GM23338 (cell line): Measurements from ENCODE around the gene MYLK3. TPM values are rescaled to one million over a fixed set of nuclear protein-coding genes. Genes with fewer than 3 reads are reported as not detected.

Experiments used
- ATAC-seq: fragments of 200-7000 bp; cut with Tn5 transposase; 3 replicates; pipeline ENCODE4 v1.9.1; 2020
- DNase-seq: peaks from one replicate; pipeline ENCODE4 v3.0.0-alpha.2; 2015; ENCODE audit warnings: low spot score
- H2AFZ ChIP-seq: fragments of 200-600 bp; sonication (generic); 2 replicates; pipeline ENCODE4 v1.8.0; 2016; ENCODE audit warnings: antibody characterized with exemption, mild to moderate bottlenecking, moderate library complexity
- H3F3A ChIP-seq: fragments of 200-600 bp; sonication (generic); replicated peaks from 2 replicates; pipeline ENCODE4 v1.8.0; 2017; ENCODE audit warnings: antibody characterized with exemption, mixed run types, low read depth
- H3K27ac ChIP-seq: fragments of 200-600 bp; sonication (generic); 2 replicates; pipeline ENCODE4 v1.6.1; 2016; ENCODE audit warnings: low read depth
- H3K27me3 ChIP-seq: fragments of 200-600 bp; sonication (generic); 2 replicates; pipeline ENCODE4 v1.8.0; 2016; ENCODE audit warnings: mild to moderate bottlenecking, mixed run types, moderate library complexity; ENCODE audit not compliant: insufficient read depth
- H3K36me3 ChIP-seq: fragments of 200-600 bp; sonication (generic); 2 replicates; pipeline ENCODE4 v1.8.0; 2016; ENCODE audit warnings: mild to moderate bottlenecking; ENCODE audit not compliant: insufficient read depth
- H3K4me1 ChIP-seq: fragments of 200-600 bp; sonication (generic); 2 replicates; pipeline ENCODE4 v1.8.0; 2016; ENCODE audit warnings: mild to moderate bottlenecking, moderate library complexity; ENCODE audit not compliant: insufficient read depth
- H3K4me2 ChIP-seq: fragments of 200-600 bp; sonication (generic); 2 replicates; pipeline ENCODE4 v1.7.1; 2017; ENCODE audit warnings: mixed run types
- H3K4me3 ChIP-seq: fragments of 200-600 bp; sonication (generic); 2 replicates; pipeline ENCODE4 v1.6.1; 2016; ENCODE audit warnings: mixed run types
- H3K79me2 ChIP-seq: fragments of 200-600 bp; sonication (generic); replicated peaks from 2 replicates; pipeline ENCODE4 v1.8.0; 2017; ENCODE audit warnings: mild to moderate bottlenecking; ENCODE audit not compliant: insufficient read depth
- H3K9me2 ChIP-seq: fragments of 200-600 bp; sonication (generic); 2 replicates; pipeline ENCODE4 v1.8.0; 2017; ENCODE audit not compliant: insufficient read depth
- H4K20me1 ChIP-seq: fragments of 200-600 bp; sonication (generic); replicated peaks from 2 replicates; pipeline ENCODE4 v1.8.0; 2017; ENCODE audit warnings: mild to moderate bottlenecking; ENCODE audit not compliant: insufficient read depth
- H3K27ac Mint-ChIP-seq: 2 replicates; pipeline ENCODE4 v1.8.0; 2020; ENCODE audit warnings: inconsistent platforms, mild to moderate bottlenecking, moderate library complexity, mixed read lengths
- H3K27me3 Mint-ChIP-seq: 3 replicates; pipeline ENCODE4 v1.8.0; 2022; ENCODE audit warnings: low read depth, mild to moderate bottlenecking, moderate library complexity, mixed read lengths, inconsistent platforms; ENCODE audit not compliant: insufficient read depth, poor library complexity
- H3K36me3 Mint-ChIP-seq: 3 replicates; pipeline ENCODE4 v1.8.0; 2021; ENCODE audit warnings: low read depth, mild to moderate bottlenecking, inconsistent platforms, moderate library complexity, mixed read lengths
- H3K4me1 Mint-ChIP-seq: 3 replicates; pipeline ENCODE4 v1.8.0; 2020; ENCODE audit warnings: mild to moderate bottlenecking, inconsistent platforms, mixed read lengths
- H3K4me3 Mint-ChIP-seq: 3 replicates; pipeline ENCODE4 v1.8.0; 2021; ENCODE audit warnings: moderate library complexity, mild to moderate bottlenecking, inconsistent platforms, mixed read lengths
- H3K9me3 Mint-ChIP-seq: 3 replicates; pipeline ENCODE4 v1.8.0; 2020; ENCODE audit warnings: moderate library complexity, mild to moderate bottlenecking, inconsistent platforms, mixed read lengths
- CREB1 ChIP-seq: fragments of 250-450 bp; sonication (Bioruptor Pico); IDR thresholded peaks from 2 replicates; pipeline ENCODE4 v1.5.0; 2020; ENCODE audit warnings: low read depth, mild to moderate bottlenecking, moderate library complexity
- ETS1 ChIP-seq: IDR thresholded peaks from 2 replicates; pipeline ENCODE4 v1.6.1; 2016; ENCODE audit warnings: antibody characterized with exemption
- ZNF114 ChIP-seq: fragments of 250-450 bp; sonication (Bioruptor Pico); IDR thresholded peaks from 2 replicates; pipeline ENCODE4 v1.5.0; 2020; ENCODE audit warnings: mild to moderate bottlenecking, moderate library complexity
- ZNF462 ChIP-seq: fragments of 250-450 bp; sonication (Bioruptor Pico); IDR thresholded peaks from 2 replicates; pipeline ENCODE4 v1.5.0; 2020; ENCODE audit warnings: mild to moderate bottlenecking, moderate library complexity
- polyA plus RNA-seq: library from polyadenylated mRNA; unstranded; fragments of >200 nt; fragmentation: Nextera tagmentation; extraction: Ambion mirVana; gene quantifications from 2 replicates; pipeline ENCODE4 v1.2.1, GENCODE V29; 2016
- total RNA-seq: library from RNA; depleted of rRNA; stranded (reverse); fragments of >200 nt; shearing (Covaris generic); gene quantifications from 2 replicates; pipeline ENCODE4 v1.2.3, GENCODE V29; 2014

Gene MYLK3
- total and polyA plus RNA-seq, 2 experiments from 2014 or later = 0.18 to 0.63 TPM

- Histone ChIP-seq H3K4me1 (no peaks in the 10 kb centered on the region), H2AFZ (no peak overlapping the region), H3K27me3 (no peaks in the 10 kb centered on the region), H3F3A (no peaks in the 10 kb centered on the region), H3K27ac (no peak overlapping the region), H3K79me2 (no peaks in the 10 kb centered on the region), H3K36me3 (no peaks in the 10 kb centered on the region), H3K4me3 (no peak overlapping the region), H4K20me1 (no peaks in the 10 kb centered on the region), H3K4me2 (no peak overlapping the region), H3K9me2 (no peaks in the 10 kb centered on the region)
- no peak for TF ChIP-seq ZNF462 (CRISPR knock-in tag)
- no peak for TF ChIP-seq CREB1 (CRISPR knock-in tag)
- no peak for TF ChIP-seq ZNF114 (CRISPR knock-in tag)
- TF ChIP-seq ETS1 = no peak
- no peaks in the 10 kb centered on the region for H3K4me1 Mint-ChIP-seq
- H3K27me3 Mint-ChIP-seq = peaks cover 7% of the 10 kb centered on the region
- peaks cover 4% of the 10 kb centered on the region; the same call in 1 of the 3 replicates for H3K36me3 Mint-ChIP-seq
- peaks cover 7% of the 10 kb centered on the region; the same call in 2 of the 3 replicates for H3K9me3 Mint-ChIP-seq
- no peak overlapping the region; the same call in 1 of the 2 replicates for H3K27ac Mint-ChIP-seq
- ATAC-seq (no peak), DNase-seq (no peak)
- H3K4me3 Mint-ChIP-seq = no peak overlapping the region
Observed at GRCh38 chr16:46775214-46775613, 27.1 kb upstream of the MYLK3 start.

- peaks cover 7% of the 10 kb centered on the region for H3K27me3 Mint-ChIP-seq
- no peak for TF ChIP-seq ZNF462 (CRISPR knock-in tag)
Observed at GRCh38 chr16:46774743-46775177, 26.6 kb upstream of the MYLK3 start.

More at GRCh38 chr16:46774743-46775177, 26.6 kb upstream of the MYLK3 start:
- Mint-ChIP-seq H3K9me3 (peaks cover 7% of the 10 kb centered on the region; the same call in 2 of the 3 replicates), H3K27ac (no peak overlapping the region), H3K36me3 (peaks cover 4% of the 10 kb centered on the region; the same call in 1 of the 3 replicates), H3K4me3 (no peak overlapping the region), H3K4me1 (no peaks in the 10 kb centered on the region)
- H3K27me3 ChIP-seq = no peaks in the 10 kb centered on the region
- no peaks in the 10 kb centered on the region for H3K9me2 ChIP-seq
- H3K79me2 ChIP-seq = no peaks in the 10 kb centered on the region
- ATAC-seq (no peak), DNase-seq (no peak)
- no peaks in the 10 kb centered on the region for H3F3A ChIP-seq
- no peak overlapping the region for H3K4me2 ChIP-seq
- no peaks in the 10 kb centered on the region for H4K20me1 ChIP-seq
- no peaks in the 10 kb centered on the region for H3K4me1 ChIP-seq
- no peak overlapping the region for H3K4me3 ChIP-seq
- no peaks in the 10 kb centered on the region for H3K36me3 ChIP-seq
- H3K27ac ChIP-seq = no peak overlapping the region
- H2AFZ ChIP-seq = no peak overlapping the region
